ENCODE measurements around the gene ZNF76.

ZNF76 gene

DNA sequence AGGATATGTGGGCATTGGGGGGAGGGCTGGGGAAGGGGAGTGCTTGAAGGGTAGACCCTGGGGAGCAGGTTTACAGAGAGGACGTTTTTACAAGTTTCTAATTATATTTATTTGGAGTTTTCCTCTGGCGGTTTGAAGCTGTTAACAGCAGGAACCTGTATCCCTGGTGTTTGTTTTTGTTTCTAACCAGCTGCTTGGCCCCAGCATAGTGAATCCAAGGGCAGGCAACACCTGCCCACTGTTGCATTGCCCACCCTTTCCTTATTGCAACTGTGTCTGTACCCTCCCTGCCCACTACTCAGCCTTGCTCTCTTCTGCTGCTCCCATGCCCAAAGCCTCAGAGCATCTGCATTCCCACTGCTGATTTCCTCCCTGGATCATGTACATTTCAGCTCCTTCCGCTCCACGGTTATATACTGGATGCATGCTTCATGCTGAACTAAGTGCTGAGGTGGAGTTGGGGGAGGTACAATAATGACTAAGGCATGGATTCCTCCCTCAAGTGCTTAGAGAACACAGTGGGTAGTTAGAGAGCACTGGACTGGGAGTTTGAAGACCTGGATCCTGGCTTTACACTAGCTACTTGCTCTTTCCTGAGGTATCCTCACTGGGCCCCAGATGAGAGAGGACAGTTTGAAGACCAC lies 39.7 kb upstream of the ZNF76 start:
- Histone ChIP-seq H3K27me3 (replicated peaks; ENCODE audit: control insufficient read depth, insufficient read depth, low read length) (no peaks in the 10 kb centered on the region; the same call in none of the 2 replicates), H3K4me3 (replicated peaks; ENCODE audit: low read depth, low read length) (no peak overlapping the region), H3K36me3 (ENCODE audit: control insufficient read depth, insufficient read depth, low read length) (no peaks in the 10 kb centered on the region; the same call in 1 of the 2 replicates)
- DNase-seq (ENCODE audit: extremely low read depth, insufficient read length): no peak
- no peak for TF ChIP-seq CTCF (IDR thresholded peaks at IDR 0.05; ENCODE audit: insufficient read depth, low read length, poor library complexity, severe bottlenecking)

- H3K4me3 ChIP-seq (replicated peaks; ENCODE audit: low read depth, low read length): no peak overlapping the region
- no peak for DNase-seq (ENCODE audit: extremely low read depth, insufficient read length)
- no peak for TF ChIP-seq CTCF (IDR thresholded peaks at IDR 0.05; ENCODE audit: insufficient read depth, low read length, poor library complexity, severe bottlenecking)
- no peaks in the 10 kb centered on the region; the same call in 1 of the 2 replicates for H3K36me3 ChIP-seq (ENCODE audit: control insufficient read depth, insufficient read depth, low read length)
- H3K27me3 ChIP-seq (replicated peaks; ENCODE audit: control insufficient read depth, insufficient read depth, low read length): no peaks in the 10 kb centered on the region
Measured at GRCh38 chr6:35220711-35221110, 38.8 kb upstream of the ZNF76 start.

DNA sequence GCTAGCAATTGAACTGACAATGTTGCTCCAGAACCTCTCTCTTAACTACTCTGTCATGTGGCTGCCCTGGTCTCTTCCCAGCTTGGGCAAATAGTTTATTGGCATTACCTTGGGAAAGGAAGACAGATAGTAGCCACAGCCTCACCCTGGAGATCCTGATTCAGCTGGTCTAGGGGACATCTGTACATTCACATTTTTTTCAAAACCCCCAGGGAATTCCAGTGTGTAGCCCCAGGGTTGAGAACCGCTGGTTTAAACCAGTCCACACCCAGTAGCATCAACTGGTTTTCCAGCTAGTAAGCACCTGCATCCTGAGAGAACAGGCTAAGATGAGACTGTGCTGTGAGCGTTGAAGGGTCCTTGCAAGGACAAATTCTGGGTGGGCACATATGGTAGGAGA lies 36.1 kb upstream of the ZNF76 start:
- no peak for TF ChIP-seq CTCF (IDR thresholded peaks at IDR 0.05; ENCODE audit: insufficient read depth, low read length, poor library complexity, severe bottlenecking)
- H3K36me3 ChIP-seq (ENCODE audit: control insufficient read depth, insufficient read depth, low read length): no peaks in the 10 kb centered on the region; the same call in 1 of the 2 replicates
- H3K27me3 ChIP-seq (replicated peaks; ENCODE audit: control insufficient read depth, insufficient read depth, low read length): no peaks in the 10 kb centered on the region
- DNase-seq (ENCODE audit: extremely low read depth, insufficient read length): no peak
- no peak overlapping the region for H3K4me3 ChIP-seq (replicated peaks; ENCODE audit: low read depth, low read length)

GRCh38 chr6:35224720-35225119 lies 34.8 kb upstream of the ZNF76 start:
- no peak overlapping the region for H3K4me3 ChIP-seq (replicated peaks; ENCODE audit: low read depth, low read length)
- no peaks in the 10 kb centered on the region; the same call in 1 of the 2 replicates for H3K36me3 ChIP-seq (ENCODE audit: control insufficient read depth, insufficient read depth, low read length)
- TF ChIP-seq CTCF (IDR thresholded peaks at IDR 0.05; ENCODE audit: insufficient read depth, low read length, poor library complexity, severe bottlenecking): no peak
- no peaks in the 10 kb centered on the region for H3K27me3 ChIP-seq (replicated peaks; ENCODE audit: control insufficient read depth, insufficient read depth, low read length)
- no peak for DNase-seq (ENCODE audit: extremely low read depth, insufficient read length)

- TF ChIP-seq CTCF (IDR thresholded peaks at IDR 0.05; ENCODE audit: insufficient read depth, low read length, poor library complexity, severe bottlenecking): no peak
- H3K27me3 ChIP-seq (replicated peaks; ENCODE audit: control insufficient read depth, insufficient read depth, low read length): no peaks in the 10 kb centered on the region
- no peaks in the 10 kb centered on the region; the same call in 1 of the 2 replicates for H3K36me3 ChIP-seq (ENCODE audit: control insufficient read depth, insufficient read depth, low read length)
- no peak overlapping the region for H3K4me3 ChIP-seq (replicated peaks; ENCODE audit: low read depth, low read length)
- DNase-seq (ENCODE audit: extremely low read depth, insufficient read length): no peak
Measured at GRCh38 chr6:35228481-35228880, 31.1 kb upstream of the ZNF76 start.

DNA sequence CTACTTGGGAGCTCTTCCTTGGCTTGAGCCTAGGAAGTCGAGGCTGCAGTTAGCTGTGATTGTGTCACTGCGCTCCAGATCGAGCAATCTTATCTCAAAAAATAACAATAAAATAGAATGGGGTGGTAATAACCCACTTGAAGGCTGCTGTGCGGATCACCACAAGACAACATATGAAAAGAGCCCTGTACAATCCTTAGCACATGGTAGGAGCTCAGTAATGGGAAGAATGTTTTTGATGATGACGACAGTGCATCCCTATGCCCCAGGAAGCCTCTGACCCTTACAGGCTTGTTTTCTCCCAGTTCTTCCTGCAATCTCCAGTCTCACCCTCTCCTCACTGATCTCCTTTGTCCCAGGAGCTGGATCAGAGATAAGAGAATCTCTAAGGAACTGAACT lies 30.2 kb upstream of the ZNF76 start:
- Histone ChIP-seq H3K4me3 (replicated peaks; ENCODE audit: low read depth, low read length) (no peak overlapping the region), H3K27me3 (replicated peaks; ENCODE audit: control insufficient read depth, insufficient read depth, low read length) (no peaks in the 10 kb centered on the region), H3K36me3 (ENCODE audit: control insufficient read depth, insufficient read depth, low read length) (no peaks in the 10 kb centered on the region; the same call in 1 of the 2 replicates)
- TF ChIP-seq CTCF (IDR thresholded peaks at IDR 0.05; ENCODE audit: insufficient read depth, low read length, poor library complexity, severe bottlenecking): no peak
- DNase-seq (ENCODE audit: extremely low read depth, insufficient read length): no peak
